Activated T-helper 1 cell treated with Interleukin-2 at 50 U/mL for 16 hours (primary cell): ENCODE data around the gene ATP8A2.

Source experiments
- DNase-seq: peaks from one replicate; pipeline ENCODE4 v3.0.0-alpha.2; 2020; ENCODE audit warnings: low read depth

Gene ATP8A2

DNA sequence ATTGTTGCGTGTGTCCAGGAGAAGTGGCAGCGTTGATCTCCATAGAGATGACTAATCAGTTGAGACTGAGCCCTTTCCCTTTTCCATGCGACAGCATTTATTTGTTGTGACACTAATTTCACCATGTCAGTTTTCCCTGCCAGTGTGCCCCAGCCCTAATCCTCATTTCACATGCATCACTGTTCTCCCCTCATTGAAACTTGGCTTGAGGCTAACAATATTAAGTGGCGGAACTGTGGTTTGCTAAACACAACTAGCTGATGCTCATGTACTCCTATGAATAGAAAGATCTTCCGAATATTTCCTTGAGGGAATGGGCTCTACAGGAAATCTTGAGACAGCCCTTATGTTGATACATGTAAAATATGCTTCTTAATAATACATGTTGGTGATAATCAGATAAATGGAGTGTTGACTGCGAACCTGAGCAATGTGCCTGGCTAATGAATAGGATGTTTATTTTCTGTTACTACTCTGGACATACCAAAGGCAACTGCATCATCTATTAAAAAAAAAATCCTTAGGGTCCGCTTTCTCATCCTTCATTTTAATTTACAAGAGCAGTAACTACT, 258.6 kb downstream of the ATP8A2 start:
- no peak for DNase-seq

DNA sequence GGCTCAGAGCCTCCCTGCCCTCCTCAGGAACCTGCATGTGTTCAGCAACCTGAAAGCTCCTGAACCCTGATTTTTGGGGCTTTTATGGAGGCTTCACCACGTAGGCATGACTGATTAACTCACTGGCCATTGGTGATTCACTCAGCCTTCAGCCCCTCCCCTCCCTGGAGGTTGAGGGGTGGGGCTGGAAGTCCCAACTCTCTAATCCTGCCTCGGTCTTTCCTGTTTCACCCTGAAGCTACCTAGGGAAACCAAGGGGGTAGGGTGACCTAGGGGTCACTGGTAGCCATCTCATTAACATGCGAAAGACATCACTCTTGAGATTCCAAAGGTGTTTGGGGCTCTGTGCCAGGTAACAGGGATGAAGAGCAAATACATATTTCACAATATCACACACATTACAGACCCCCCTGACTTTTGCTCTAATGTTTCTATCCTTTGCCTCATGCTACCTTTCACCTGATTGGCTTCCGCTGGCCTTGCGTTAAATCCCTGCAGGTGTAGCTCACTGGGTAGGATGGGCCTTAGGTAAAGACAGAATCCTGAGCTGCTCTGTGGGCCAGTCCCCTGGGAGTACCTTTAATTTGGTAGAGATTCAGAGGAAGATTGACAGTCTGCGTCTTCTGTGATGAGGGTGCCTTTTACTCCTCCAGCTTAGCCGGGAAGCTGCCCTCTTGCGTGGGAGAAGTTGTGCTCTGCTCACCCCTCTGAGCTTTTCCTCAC, 260.6 kb downstream of the ATP8A2 start:
- DNase-seq = no peak

DNA sequence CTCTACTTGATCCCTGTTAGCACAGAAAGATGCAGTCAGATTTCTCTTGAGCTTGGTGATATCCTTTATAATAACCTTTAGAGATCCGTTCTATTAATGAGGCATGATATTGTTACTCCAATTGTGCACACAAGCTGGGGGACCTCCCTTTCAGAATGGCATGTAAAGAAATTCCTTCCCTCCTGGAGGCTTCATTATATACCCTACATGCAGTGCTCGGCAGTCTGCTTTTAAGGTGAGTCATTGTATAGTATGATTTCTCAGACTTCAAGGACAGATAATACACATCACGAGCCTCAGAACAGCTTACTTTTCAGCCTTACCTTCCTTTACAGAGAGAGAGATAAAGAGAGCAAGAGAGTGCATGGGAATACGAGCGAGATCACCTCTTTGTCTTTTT, 261.3 kb downstream of the ATP8A2 start:
- no peak for DNase-seq

DNA sequence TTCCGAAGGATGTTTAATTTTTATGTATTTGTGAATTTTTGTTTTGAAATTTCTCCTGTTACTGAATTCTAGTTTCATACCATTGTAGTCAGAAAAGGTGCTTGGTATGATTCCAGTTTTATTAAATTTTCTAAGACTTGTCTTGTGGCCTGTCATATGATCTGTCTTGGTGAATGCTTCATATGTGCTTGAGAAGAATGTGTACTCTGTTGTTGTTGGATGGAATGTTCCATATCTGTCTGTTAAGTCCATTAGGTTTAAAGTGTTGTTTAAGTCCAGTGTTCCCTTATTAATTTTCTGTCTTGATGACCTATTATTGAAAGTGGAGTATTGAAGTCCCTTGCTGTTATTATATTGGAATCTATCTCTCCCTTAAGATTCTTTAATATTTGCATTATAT, 273.9 kb downstream of the ATP8A2 start:
- DNase-seq = no peak

- DNase-seq = no peak
Observed at GRCh38 chr13:25649001-25649633, 277.3 kb downstream of the ATP8A2 start.

GRCh38 chr13:25652764-25653163, 281.0 kb downstream of the ATP8A2 start:
- DNase-seq = no peak

DNA sequence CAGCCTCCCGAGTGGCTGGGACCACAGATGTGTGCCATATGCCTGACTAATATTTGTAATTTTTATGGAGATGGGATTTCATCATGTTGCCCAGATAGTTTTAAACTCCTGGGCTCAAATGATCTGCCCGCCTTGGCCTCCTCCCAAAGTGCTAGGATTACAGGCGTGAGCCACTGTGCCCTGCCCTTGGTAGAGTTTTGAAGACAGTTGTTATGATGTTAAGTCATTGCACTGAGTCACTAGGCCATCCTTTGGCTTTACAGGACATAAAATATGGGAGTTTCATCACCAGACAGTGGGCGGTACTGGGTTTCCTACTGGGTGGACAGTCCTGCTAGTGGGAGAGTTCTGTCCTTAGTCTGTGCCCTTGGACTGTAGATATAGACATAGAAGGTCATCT, 282.5 kb downstream of the ATP8A2 start:
- no peak for DNase-seq

- DNase-seq = no peak
Observed at GRCh38 chr13:25657157-25657556, 285.4 kb downstream of the ATP8A2 start.

- no peak for DNase-seq
Observed at GRCh38 chr13:25659091-25659795, 287.5 kb downstream of the ATP8A2 start.

GRCh38 chr13:25660996-25661395, 289.2 kb downstream of the ATP8A2 start:
- DNase-seq = no peak

DNA sequence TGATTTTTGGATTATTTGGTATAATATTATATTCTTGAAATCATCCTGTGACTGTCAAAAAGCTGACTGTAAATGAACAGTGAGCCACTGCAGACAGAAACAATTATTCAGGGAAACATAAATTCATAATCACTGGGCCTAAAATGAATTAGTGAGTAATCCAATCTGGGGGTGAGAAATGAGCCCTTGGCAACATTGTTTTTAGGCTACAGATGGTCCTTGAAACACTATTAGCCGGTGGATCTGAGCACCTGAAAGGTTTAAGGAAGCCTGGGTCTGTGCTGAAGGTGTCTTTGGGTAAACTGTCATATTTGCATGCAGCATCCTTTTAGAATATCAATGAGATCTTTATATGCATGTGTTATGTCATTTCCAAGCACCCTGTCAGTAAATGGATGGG, 290.7 kb downstream of the ATP8A2 start:
- no peak for DNase-seq

GRCh38 chr13:25668345-25668744, 296.6 kb downstream of the ATP8A2 start:
- DNase-seq = no peak

DNA sequence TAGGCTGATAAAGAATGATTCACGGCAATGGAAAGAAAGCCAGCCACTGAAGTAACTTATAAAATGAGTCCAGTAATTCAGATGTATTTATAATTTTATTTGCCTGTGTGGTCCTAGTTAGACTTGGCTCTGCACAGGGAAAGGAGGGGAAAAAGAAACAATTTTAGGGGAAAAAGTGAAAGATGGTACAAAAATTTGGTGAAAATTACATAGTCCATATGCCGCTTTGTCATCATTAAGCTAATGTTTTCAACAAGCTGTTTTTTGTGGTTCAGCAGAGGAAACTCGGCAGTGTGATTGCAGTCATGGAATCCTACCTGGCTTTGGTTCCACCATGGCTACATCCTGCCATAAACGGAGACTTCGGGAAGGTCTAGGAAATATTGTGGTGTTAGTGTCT, 301.9 kb downstream of the ATP8A2 start:
- DNase-seq = no peak

DNA sequence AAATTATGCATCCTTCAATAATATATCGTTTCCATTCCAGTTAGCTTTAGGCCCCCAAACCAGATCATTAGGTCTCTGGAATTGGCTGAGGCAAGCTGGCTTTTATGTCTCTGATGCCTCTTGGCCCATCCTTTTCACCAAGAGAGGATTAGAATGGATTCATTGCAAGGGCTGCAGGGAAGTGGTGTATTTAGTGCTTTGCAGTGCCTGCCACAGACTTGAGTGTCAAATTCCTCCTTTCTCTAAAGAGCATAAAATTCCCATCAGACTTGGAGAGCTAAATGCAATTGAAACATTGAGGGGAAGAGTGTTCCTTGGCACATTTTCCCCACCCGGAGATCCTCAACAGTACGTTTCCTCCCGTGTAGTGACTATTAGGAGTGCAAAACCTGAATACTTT, 302.6 kb downstream of the ATP8A2 start:
- no peak for DNase-seq

DNA sequence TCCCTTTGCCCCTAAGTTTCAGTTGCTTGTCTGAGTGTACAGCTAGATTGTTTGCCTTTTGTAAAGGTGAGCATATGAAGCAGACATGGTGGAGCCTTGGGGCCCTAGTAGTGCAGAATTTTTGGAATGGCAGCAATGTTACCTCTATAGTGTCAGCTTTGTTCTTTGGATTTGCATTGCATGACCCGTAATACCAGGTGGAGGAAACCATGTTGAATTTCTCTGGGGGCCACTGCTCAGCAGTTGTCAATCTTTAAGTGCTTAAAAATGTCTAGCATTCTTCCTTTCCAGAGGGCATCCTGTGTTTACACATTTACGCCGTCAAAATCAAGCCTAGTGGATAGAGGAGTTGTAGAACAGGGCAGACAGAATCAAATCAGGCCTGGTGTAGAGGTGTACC, 303.3 kb downstream of the ATP8A2 start:
- DNase-seq = no peak

GRCh38 chr13:25677956-25678355, 306.2 kb downstream of the ATP8A2 start:
- DNase-seq = no peak

DNA sequence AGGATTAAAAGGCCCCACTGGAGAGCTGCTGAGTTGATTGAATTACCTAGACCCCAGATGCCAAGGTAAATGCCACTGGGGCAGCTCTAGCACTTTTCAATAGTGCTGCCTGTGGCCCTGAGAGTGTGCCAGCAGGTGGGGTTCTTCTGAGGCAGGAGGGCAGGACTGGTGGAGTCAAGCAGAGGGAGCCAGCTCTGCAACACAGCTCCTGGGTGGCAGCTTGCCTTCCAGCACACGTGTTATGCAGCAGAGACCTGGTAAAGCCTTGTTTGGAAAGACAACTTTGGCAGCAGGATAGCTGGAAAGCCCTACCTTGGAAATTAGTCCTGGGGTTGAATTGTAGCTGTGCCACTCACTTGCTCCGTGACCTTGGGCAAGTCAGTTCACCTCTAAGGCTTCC, 306.6 kb downstream of the ATP8A2 start:
- DNase-seq = no peak

DNA sequence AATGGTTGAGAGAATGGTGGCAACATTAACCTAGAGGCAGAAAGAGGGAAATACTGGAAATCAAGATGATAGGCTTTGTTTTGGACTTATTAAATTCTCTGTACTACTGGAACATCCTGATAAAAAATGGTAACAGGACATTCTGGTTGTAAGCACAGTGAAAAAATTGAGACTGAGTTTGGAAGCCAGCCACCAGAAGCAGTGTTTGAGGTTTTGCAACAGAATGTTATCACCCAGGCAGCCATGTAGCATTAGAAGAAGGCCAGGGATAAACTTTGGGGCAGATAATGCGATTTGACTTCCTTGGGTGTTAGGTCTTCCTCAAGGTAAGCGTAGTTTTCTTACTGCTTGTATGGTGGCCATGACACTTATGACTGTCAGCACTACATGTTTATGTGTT, 307.4 kb downstream of the ATP8A2 start:
- DNase-seq = no peak

GRCh38 chr13:25679936-25680335, 308.2 kb downstream of the ATP8A2 start:
- DNase-seq = no peak

DNA sequence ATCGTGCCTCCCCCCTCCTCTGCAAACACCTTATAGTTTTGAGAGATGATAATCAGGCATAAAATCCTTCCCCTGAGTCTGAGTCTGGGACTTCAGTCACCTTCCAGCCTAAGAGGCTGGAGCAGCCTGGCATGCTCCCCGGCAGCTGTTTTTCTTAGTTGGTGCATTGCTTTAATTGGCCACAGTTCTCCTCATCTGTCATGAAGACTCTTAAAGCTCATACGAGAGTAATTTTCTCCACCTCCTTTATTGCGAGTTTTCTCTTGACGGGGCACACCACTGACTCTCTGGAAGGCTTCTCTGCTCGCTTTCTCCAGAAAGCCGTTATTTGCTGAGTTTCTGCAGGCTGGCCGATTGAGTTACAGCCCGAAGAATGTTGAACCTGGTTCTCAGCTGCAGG, 310.5 kb downstream of the ATP8A2 start:
- no peak for DNase-seq

GRCh38 chr13:25683056-25683455, 311.3 kb downstream of the ATP8A2 start:
- DNase-seq = no peak

DNA sequence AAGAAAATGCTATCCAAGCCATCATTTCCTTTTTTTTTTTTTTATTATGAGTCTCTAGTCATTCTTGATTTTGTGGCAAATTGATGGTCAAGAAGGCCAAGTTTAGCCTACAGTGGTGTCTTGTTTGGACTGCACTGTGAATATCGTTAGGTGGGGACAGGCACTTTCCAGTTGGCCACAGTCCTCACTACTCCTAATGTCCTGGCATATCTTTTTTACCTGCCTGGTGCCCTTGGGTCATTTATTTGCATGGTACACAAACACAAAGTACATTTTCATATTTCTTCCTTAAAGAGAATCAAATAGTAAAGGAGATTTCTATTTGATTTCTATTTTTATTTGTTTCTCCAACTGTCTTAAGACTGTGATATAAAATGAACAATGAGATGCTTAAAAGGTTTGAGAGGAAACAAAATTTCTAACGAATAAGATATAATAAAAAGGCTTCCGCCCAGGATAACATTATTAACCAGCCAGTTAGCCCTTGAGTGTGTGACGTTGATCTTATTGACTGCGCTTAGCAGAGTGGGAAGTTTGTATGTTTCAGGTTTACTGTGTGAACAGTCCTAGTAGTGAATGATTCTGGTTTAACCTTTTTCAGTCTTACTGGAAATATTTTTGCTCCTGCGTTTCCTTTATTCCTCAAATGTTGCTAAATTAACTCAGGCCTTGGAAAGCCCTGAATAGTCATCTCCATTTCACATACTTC, 312.0 kb downstream of the ATP8A2 start:
- no peak for DNase-seq
